ENCODE measurements around the gene VAV3.
"Not testable (repeated sequence)": the region's sequence is repeated elsewhere in the genome, so short reads cannot be mapped to it uniquely, and the experiment has no call there.

VAV3 gene

DNA sequence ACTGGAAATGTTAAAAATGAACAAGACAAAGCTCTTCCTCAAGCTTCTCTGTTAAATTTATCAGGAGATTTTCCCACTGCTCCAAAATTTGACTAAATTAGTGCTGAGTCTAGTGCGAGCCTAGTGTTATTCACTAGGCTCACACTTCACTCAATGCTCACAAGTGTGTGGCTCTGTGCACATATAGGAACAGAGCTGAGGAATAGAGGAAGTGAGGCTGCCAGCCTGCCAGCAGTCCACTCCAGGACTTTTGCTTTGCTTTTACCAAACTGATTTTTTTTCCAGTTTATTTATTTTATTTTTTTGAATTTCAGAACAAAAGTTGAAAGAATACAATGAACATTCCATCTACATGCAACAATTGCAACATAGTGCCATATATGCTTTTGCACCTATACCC is 87.2 kb downstream of the VAV3 start:
- DNase-seq: no peak

- peak; percentile 91 for DNase-seq
Measured at GRCh38 chr1:107877092-107877491, 87.9 kb downstream of the VAV3 start.

GRCh38 chr1:107875689-107876088 is 89.3 kb downstream of the VAV3 start:
- DNase-seq: no peak

DNA sequence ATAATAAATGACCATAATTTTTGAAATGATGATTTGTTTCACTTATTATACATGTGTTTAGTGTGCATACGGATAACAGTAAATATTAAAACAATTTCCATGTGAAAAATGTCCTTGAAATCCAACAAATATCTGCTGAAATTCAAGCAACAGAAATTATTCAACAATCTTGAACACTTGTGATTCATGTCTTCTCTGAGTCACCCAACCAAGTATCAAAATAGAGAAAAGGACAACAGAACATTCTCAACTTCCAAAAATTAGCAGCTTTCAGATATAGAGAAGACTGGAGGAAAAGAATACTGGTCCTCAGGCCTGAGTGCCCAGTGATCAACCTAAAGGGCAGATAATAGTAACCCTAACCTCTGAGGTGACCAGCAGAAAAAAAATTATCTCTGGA is 90.8 kb downstream of the VAV3 start:
- DNase-seq: no peak

GRCh38 chr1:107871687-107872395 is 93.1 kb downstream of the VAV3 start:
- no peak for DNase-seq

DNA sequence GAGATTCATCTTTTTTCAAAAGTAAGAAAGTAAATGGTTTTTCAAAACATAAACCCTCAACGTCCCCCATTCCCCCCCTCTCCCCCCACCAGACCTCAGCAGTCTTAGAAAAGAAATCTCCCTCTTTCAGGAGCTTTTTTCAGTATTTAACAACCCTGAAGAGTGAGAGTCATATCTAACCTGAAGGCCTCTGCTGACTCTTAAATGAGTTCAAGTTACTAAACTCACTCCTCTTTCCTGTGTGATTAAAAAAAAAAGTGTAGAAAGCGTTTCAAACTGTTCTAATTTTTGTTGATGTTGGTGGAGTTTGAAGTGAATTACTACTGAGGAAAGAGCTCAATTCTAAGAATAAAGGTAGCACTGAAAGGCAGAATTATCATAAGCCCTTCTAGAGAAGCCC is 93.7 kb downstream of the VAV3 start:
- DNase-seq: no peak

GRCh38 chr1:107870696-107871095 is 94.3 kb downstream of the VAV3 start:
- DNase-seq: peak; percentile 41

DNA sequence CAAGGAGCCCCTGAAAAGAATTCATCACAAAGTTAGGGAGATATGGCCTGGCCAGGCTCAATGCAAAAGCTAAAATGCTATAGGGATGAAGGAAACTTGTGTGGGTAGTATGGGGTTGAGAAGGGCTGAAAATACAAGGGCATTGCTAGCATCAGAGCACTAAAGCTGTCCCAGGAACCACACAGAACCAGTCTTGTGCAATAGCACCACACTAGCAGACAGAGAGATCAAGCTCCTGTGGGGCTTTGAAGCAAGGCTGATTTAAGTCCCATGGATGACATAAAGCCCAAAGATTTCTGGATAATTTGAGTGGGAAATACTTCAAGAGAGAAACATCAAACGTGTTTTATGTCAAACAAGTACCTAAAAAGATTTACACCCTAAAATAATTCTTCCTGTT is 97.1 kb downstream of the VAV3 start:
- no peak for DNase-seq

GRCh38 chr1:107867422-107867821 is 97.6 kb downstream of the VAV3 start:
- DNase-seq: no peak

- DNase-seq: no peak
Measured at GRCh38 chr1:107866870-107867269, 98.1 kb downstream of the VAV3 start.

DNA sequence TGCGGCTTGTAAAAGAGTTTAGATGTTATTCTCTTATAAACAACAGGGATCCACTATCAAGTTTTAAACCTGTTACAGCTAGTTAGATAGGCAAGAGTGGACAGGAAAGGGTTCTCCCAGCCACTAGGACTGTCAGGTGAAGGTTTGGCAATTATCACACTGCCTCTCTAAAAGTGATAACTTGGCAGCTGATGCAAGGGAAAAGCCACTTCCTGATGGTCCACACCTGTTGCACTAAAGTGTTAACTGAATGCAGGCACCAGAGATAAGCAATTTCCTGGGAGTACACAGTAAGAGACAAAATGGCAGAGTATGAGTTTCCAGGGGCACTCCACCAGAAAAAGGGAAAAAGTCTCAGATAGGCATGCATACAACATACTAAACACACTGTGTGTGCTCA is 99.4 kb downstream of the VAV3 start:
- no peak for DNase-seq

DNA sequence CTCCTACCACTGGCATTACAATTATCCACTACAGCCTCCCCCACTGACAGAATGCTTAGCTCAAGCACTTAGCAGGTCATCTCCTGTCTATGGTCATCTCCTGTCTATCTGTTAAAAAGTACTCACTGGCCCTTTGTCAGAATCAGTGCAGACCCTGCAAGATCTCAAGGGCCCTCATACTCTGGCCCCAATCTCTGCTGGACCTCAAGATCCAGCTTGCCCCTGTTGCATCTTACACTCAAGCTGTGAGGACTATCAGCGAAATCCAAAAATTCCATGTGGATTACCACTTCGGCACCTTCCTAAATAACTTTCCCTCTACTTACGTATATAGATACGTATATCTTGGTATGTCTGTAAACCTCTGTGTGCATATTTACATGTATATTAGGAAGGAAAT is 101.6 kb downstream of the VAV3 start:
- no peak for DNase-seq

DNA sequence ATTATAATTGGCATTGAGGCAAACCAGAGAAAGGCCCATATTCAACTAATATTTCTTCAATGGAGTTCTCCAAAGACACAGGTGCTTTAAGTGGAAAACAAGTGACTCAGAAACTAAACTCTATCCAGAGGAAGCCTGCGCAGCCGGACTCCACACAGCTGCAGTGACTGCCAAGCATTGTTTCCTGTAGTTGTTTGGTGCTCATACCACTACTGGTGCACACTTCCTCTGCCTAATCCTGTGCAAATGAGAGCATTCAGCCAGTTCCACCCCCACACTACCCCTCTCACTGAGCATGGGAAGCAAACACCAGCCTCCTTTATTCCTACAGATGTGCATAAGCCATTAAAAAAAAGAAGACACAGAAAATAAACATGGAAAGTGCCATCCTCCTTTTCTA is 102.9 kb downstream of the VAV3 start:
- no peak for DNase-seq

GRCh38 chr1:107858323-107858722 is 106.7 kb downstream of the VAV3 start:
- no peak for DNase-seq

GRCh38 chr1:107851418-107851817 is 113.6 kb downstream of the VAV3 start:
- DNase-seq: no peak

GRCh38 chr1:107844541-107845194 is 120.3 kb downstream of the VAV3 start:
- not testable (repeated sequence) for DNase-seq

- DNase-seq: no peak
Measured at GRCh38 chr1:107843989-107844388, 121.0 kb downstream of the VAV3 start.

- DNase-seq: no peak
Measured at GRCh38 chr1:107842241-107842640, 122.7 kb downstream of the VAV3 start.

- DNase-seq: no peak
Measured at GRCh38 chr1:107840725-107841124, 124.3 kb downstream of the VAV3 start.

- no peak for DNase-seq
Measured at GRCh38 chr1:107838056-107838455, 126.9 kb downstream of the VAV3 start.

- DNase-seq: no peak
Measured at GRCh38 chr1:107835151-107835670, 129.8 kb downstream of the VAV3 start.

GRCh38 chr1:107833061-107833460 is 131.9 kb downstream of the VAV3 start:
- DNase-seq: no peak

- DNase-seq: no peak
Measured at GRCh38 chr1:107831921-107832320, 133.1 kb downstream of the VAV3 start.

- no peak for DNase-seq
Measured at GRCh38 chr1:107830526-107830925, 134.5 kb downstream of the VAV3 start.

DNA sequence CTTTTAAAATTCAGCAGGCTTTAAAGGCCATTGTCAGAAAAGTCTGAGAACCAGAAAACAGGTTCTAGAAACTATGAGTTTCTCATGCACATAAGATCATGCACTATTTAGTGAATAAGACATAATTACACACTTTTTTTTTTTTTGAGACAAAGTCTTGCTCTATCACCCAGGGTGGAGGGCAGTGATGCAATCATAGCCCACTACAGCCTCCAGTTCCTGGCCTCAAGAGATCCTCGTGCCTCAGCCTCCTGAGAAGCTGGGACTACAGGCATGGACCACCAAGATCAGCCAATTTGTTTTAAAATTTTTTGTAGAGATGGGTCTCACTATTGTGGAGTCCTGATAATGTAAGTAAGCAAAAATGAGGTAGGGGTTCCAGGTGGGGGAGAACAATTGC is 134.9 kb downstream of the VAV3 start:
- DNase-seq: no peak
